Measurements from ENCODE around the gene DIAPH2. TPM values are rescaled to one million over a fixed set of nuclear protein-coding genes. Genes with fewer than 3 reads are reported as not detected.

Gene DIAPH2
- total RNA-seq, 4 donors from 2014 or later: 11.1 to 26.5 (median 18.7) TPM

- H3K27ac ChIP-seq: no peak overlapping the region
- intact Hi-C loops (cut with DNase I): no loop called here
- peaks cover 0 to 3% of the 10 kb centered on the region in 2 donors for H3K4me1 ChIP-seq
- no peak for DNase-seq
- no peaks in the 10 kb centered on the region for H3K27me3 ChIP-seq
- 24 to 31% methylated on average over 2 of the region's 2 CpGs for WGBS, 2 donors
- no peaks in the 10 kb centered on the region for H3K36me3 ChIP-seq
- H3K9me3 ChIP-seq: no peaks in the 10 kb centered on the region
- no peak overlapping the region for H3K4me3 ChIP-seq (replicated peaks in 1 of 3)
- TF ChIP-seq POLR2A (IDR thresholded peaks at IDR 0.05) (no peak), CTCF (IDR thresholded peaks at IDR 0.05) (no peak)
These were observed 505.0 kb downstream of the DIAPH2 start for GRCh38 chrX:97189668-97190067.

- Histone ChIP-seq H3K4me3 (replicated peaks in 1 of 3) (no peak overlapping the region), H3K36me3 (no peaks in the 10 kb centered on the region), H3K27me3 (no peaks in the 10 kb centered on the region), H3K9me3 (no peaks in the 10 kb centered on the region), H3K27ac (no peak overlapping the region), H3K4me1 (no peaks in the 10 kb centered on the region)
- 75 to 85% methylated on average over 2 of the region's 2 CpGs for whole genome bisulfite sequencing, 2 donors
- intact Hi-C loops (cut with DNase I): no loop called here
- DNase-seq: no peak
- no peak for TF ChIP-seq POLR2A (IDR thresholded peaks at IDR 0.05)
- TF ChIP-seq CTCF (IDR thresholded peaks at IDR 0.05): no peak
These were observed 514.9 kb downstream of the DIAPH2 start for GRCh38 chrX:97199501-97199900.

- no peak overlapping the region for H3K4me3 ChIP-seq (replicated peaks in 1 of 3)
- H3K27me3 ChIP-seq: no peaks in the 10 kb centered on the region
- intact Hi-C loops (cut with DNase I): no loop called here
- no peaks in the 10 kb centered on the region for H3K36me3 ChIP-seq
- 100% methylated on average over 1 of the region's 9 CpGs; no CpG with 5 or more reads in 1 of the 2 donors for WGBS, 2 donors
- no peaks in the 10 kb centered on the region for H3K4me1 ChIP-seq
- DNase-seq: no peak
- no peaks in the 10 kb centered on the region for H3K9me3 ChIP-seq
- H3K27ac ChIP-seq: no peak overlapping the region
- TF ChIP-seq CTCF (IDR thresholded peaks at IDR 0.05): no peak
- TF ChIP-seq POLR2A (IDR thresholded peaks at IDR 0.05): no peak
These were observed 515.8 kb downstream of the DIAPH2 start for GRCh38 chrX:97200454-97200853.

DNA sequence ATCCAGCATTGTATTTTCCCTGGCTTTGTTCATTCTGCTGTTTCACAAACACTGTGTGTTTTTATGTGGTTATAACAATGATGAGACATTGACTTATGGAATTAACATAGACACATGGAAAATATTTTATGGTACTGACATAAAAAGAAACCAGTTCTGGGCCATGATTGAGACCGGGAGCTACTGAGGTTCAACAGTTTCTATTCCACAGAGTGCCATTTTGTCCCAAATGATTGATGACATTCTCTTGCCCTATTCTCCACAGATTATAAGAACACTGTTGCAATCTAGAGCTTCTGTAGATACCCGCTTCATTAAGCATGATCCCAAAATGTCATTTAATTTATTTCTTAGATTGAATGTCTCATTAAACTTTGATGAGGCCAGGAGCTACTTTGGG lies 525.9 kb downstream of the DIAPH2 start:
- H3K27me3 ChIP-seq: no peaks in the 10 kb centered on the region
- H3K4me3 ChIP-seq (replicated peaks in 1 of 3): no peak overlapping the region
- no peaks in the 10 kb centered on the region for H3K4me1 ChIP-seq
- DNase-seq: no peak
- no peak for TF ChIP-seq POLR2A (IDR thresholded peaks at IDR 0.05)
- TF ChIP-seq CTCF (IDR thresholded peaks at IDR 0.05): no peak
- whole genome bisulfite sequencing, 2 donors: 93 to 98% methylated on average over 2 of the region's 2 CpGs
- intact Hi-C loops (cut with DNase I): no loop called here
- no peaks in the 10 kb centered on the region for H3K9me3 ChIP-seq
- H3K27ac ChIP-seq: no peak overlapping the region
- H3K36me3 ChIP-seq: no peaks in the 10 kb centered on the region

GRCh38 chrX:97211070-97211469 lies 526.4 kb downstream of the DIAPH2 start:
- H3K27ac ChIP-seq: no peak overlapping the region
- DNase-seq: no peak
- no peaks in the 10 kb centered on the region for H3K9me3 ChIP-seq
- H3K4me3 ChIP-seq (replicated peaks in 1 of 3): no peak overlapping the region
- intact Hi-C loops (cut with DNase I): no loop called here
- no peaks in the 10 kb centered on the region for H3K36me3 ChIP-seq
- WGBS, 2 donors: 97 to 100% methylated on average over 1 of the region's 1 CpG
- H3K27me3 ChIP-seq: no peaks in the 10 kb centered on the region
- H3K4me1 ChIP-seq: no peaks in the 10 kb centered on the region
- TF ChIP-seq POLR2A (IDR thresholded peaks at IDR 0.05) (no peak), CTCF (IDR thresholded peaks at IDR 0.05) (no peak)
